ENCODE data around the gene IL17B. TPM values are rescaled to one million over a fixed set of nuclear protein-coding genes. Genes with fewer than 3 reads are reported as not detected.

IL17B gene
- total and polyA plus RNA-seq, 2 donors (not counting 3 experiments of a cell fraction or from before 2014, with no cell fraction given): not detected

DNA sequence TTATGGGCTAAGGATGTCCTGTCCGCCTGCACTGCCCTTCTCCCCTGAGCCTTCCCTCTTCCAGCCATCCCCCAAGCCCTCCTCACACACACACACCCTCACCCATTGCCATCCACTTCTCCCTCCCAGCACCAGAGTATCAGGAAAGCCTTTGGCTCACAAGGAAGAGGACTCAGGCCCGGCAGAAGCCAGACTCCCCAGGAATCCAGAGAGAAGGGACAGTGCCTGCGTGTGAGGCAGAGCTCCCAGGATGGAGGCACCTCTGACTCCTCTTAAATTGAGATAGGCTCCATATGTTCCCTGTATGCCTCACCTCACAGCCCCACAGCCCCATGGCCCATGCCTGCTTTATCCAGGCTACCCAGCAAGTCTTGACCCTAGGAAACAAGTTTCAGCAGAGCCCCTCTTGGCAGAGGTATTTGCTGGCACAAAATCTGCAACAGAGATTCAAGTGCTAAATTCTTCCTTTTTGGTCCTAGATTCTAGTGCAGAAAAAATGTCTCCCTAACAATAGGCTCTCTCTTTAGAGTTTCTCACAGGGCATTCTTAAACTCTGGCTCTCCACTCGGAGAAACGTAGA lies 761 bp downstream of the IL17B start:
- ChIA-PET POLR2A (no interaction called here), CTCF (interaction anchor here (2.0 kb wide), 1 partner anchor 11 kb away, joined by 12 read pairs; no protein-coding TSS in a partner anchor)
- Histone ChIP-seq H3K4me1 (ENCODE audit: control insufficient read depth, extremely low read depth, insufficient read depth, low read length) (no peaks in the 10 kb centered on the region), H3K4me3 (replicated peaks in 1 of 3; ENCODE audit: insufficient read depth in 1 of 3, low read depth in 1 of 3, low read length in 3 of 3) (no peak overlapping the region), H3K27ac (ENCODE audit: insufficient read depth, low read depth, low read length) (no peak overlapping the region), H4K20me1 (replicated peaks; ENCODE audit: control insufficient read depth, extremely low read depth, insufficient read depth, low read length) (no peaks in the 10 kb centered on the region), H3K27me3 (ENCODE audit: control insufficient read depth in 2 of 2, insufficient read depth in 2 of 2, low read length in 2 of 2) (no peaks in the 10 kb centered on the region), H3K9me1 (replicated peaks; ENCODE audit: control insufficient read depth, extremely low read depth, insufficient read depth, low read length) (no peaks in the 10 kb centered on the region), H2AFZ (ENCODE audit: low read depth, low read length) (no peak overlapping the region), H3K79me2 (ENCODE audit: control insufficient read depth, insufficient read depth, low read length) (no peaks in the 10 kb centered on the region), H3K36me3 (ENCODE audit: control insufficient read depth in 2 of 2, extremely low read depth in 1 of 2, insufficient read depth in 2 of 2, low read length in 2 of 2) (no peaks in the 10 kb centered on the region), H3K4me2 (ENCODE audit: insufficient read depth, low read length) (no peak overlapping the region), H3K9me3 (replicated peaks; ENCODE audit: control insufficient read depth, insufficient read depth, low read length) (no peaks in the 10 kb centered on the region), H3K9ac (replicated peaks; ENCODE audit: extremely low read depth, insufficient read depth, low read length) (no peak overlapping the region)
- dilution Hi-C loops (cut with MboI; ENCODE audit: extremely low pct_ligation_motif_present, low sequenced_read_pairs) (no loop called here), intact Hi-C loops (cut with micrococcal nuclease) (no loop called here)
- TF ChIP-seq, protein P1, sequence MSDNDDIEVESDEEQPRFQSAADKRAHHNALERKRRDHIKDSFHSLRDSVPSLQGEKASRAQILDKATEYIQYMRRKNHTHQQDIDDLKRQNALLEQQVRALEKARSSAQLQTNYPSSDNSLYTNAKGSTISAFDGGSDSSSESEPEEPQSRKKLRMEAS (IDR thresholded peaks at IDR 0.05; ENCODE audit: insufficient read depth, insufficient read length): no peak
- TF ChIP-seq EZH2 (IDR thresholded peaks at IDR 0.05; ENCODE audit: borderline replicate concordance, low read depth, low read length, severe bottlenecking) (no peak), FOS (IDR thresholded peaks at IDR 0.05; ENCODE audit: borderline replicate concordance, insufficient read depth, low read length) (no peak), POLR2AphosphoS5 (IDR thresholded peaks at IDR 0.05; ENCODE audit: insufficient read depth, low read depth, low read length) (no peak), JUN (IDR thresholded peaks at IDR 0.05; ENCODE audit: borderline replicate concordance, insufficient read depth, insufficient read length, low read depth) (no peak), GATA2 (IDR thresholded peaks at IDR 0.05; ENCODE audit: insufficient read depth, insufficient read length, low read depth, low read length) (no peak), MYC (IDR thresholded peaks at IDR 0.05; ENCODE audit: low read depth, low read length) (no peak)
- TF ChIP-seq, protein P2, sequence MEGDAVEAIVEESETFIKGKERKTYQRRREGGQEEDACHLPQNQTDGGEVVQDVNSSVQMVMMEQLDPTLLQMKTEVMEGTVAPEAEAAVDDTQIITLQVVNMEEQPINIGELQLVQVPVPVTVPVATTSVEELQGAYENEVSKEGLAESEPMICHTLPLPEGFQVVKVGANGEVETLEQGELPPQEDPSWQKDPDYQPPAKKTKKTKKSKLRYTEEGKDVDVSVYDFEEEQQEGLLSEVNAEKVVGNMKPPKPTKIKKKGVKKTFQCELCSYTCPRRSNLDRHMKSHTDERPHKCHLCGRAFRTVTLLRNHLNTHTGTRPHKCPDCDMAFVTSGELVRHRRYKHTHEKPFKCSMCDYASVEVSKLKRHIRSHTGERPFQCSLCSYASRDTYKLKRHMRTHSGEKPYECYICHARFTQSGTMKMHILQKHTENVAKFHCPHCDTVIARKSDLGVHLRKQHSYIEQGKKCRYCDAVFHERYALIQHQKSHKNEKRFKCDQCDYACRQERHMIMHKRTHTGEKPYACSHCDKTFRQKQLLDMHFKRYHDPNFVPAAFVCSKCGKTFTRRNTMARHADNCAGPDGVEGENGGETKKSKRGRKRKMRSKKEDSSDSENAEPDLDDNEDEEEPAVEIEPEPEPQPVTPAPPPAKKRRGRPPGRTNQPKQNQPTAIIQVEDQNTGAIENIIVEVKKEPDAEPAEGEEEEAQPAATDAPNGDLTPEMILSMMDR (IDR thresholded peaks at IDR 0.05; ENCODE audit: extremely low read depth in 1 of 2, insufficient read depth in 1 of 2, low read depth in 1 of 2, low read length in 2 of 2): no peak
- FAIRE-seq (no peak), DNase-seq (ENCODE audit: low read depth, low spot score) (no peak)
- BruUV-seq (replicated peaks): no TSS peak

Measured in endothelial cell of umbilical vein (primary cell).